GM21528 (cell line): ENCODE results near the gene FRS3.
"Not testable (repeated sequence)": the region's sequence is repeated elsewhere in the genome, so short reads cannot be mapped to it uniquely, and the experiment has no call there.

Experiments used
- ATAC-seq: cut with Tn5 transposase; IDR thresholded peaks from one replicate; pipeline ENCODE4 v1.9.1; 2021; ENCODE audit warnings: mild to moderate bottlenecking, moderate library complexity; ENCODE audit not compliant: unreplicated experiment, low FRiP score

FRS3 gene

GRCh38 chr6:41779788-41780550 is at the start of gene FRS3:
FRS3 (minus strand) TSS chr6:41779900; CDS start chr6:41776987, 2,913 bp downstream.
- ATAC-seq = peak; percentile 94

- ATAC-seq = no peak
Observed at GRCh38 chr6:41826343-41827022, 46.8 kb upstream of the FRS3 start.

- ATAC-seq = no peak
Observed at GRCh38 chr6:41824571-41825569, 45.2 kb upstream of the FRS3 start.

GRCh38 chr6:41823178-41823577 is 43.5 kb upstream of the FRS3 start:
- no peak for ATAC-seq

GRCh38 chr6:41822021-41822420 is 42.3 kb upstream of the FRS3 start:
- ATAC-seq = no peak

DNA sequence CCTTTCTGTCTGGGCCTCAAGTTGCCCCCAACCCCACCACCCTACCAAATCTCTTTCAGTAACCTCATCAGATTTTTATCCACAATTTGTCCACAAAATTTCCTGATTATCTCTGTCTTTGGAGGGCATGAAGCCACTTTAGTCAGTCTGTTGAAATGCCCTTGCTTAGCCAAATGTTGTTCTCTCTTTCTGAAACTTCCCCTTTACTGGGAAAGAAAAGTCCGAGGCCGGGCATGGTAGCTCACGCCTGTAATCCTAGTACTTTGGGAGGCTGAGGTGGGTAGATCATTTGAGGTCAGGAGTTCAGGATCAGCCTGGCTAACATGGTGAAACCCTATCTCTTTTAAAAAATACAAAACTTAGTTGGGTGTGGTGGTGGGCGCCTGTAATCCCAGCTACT is 41.6 kb upstream of the FRS3 start:
- no peak for ATAC-seq

DNA sequence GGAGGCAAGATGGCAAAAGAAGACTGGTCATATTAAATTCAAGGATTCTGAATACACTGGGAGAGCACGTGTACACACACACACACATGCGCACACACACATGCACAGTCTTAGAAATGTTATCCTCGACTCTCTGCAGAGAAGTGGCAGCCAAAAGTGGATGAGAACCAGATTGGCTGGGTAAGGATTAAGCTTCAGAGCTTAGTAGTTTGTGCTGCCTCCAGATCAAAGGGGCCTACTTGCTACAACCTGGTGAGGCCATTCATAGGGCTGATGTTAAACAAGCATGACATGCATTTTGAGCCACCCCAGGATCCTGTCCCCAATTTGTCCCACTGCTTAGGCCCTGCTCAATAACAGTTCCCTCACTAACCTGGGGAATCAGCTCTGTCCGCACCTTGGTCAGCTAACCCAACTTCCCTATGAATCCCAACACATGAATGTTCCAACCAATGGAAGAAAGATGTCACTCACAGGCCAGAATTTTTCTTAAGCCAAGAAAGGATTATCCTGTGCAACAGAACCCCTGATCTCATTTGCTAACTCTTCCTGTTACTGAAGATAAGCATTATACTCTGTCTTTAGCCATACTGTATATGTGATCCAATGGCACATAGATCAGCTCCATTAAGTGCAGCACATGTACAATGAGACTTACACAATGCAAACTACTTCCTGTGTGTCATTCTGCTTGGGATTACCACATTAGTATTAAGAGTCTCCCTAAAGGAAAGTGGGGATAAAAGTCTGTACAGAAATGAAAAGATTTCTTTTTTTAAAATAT is 38.8 kb upstream of the FRS3 start:
- no peak for ATAC-seq

DNA sequence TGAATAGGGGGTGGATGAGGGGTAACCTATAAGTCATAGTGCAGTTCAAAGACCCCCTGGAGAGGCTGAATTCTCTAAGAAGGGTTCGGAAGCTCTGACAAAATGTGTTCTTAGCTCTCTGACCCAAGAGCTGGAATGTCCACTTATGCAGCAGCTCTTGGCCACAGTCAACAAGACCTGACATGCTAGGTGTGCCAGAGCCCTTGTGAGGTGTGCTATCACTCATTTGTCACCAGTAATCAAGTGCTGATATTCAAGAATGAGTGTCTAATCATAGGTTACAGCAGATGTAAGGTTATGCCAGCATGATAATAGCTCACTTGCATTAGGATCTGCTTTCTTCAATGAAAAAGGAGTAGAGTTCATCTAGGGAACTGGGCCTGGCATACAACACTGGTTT is 35.9 kb upstream of the FRS3 start:
- no peak for ATAC-seq

DNA sequence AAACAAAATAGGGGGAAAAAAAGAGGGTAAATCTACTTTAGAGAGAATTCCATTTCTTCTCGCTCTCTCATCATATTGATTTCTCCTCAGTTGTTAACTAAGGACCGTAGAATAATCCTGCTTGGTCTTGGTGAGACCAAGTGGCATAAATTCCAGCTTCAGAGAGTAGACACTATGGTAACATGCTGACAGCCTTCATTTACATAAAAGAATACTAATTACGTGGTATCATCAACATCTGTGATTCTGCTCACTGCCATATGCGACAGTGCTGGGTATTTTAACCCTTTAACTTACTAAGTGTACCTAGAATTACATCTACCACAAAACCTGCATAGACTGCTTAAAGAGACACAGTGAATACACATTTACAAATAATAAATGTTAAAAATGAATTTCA is 34.9 kb upstream of the FRS3 start:
- ATAC-seq = no peak

- no peak for ATAC-seq
Observed at GRCh38 chr6:41813956-41814355, 34.3 kb upstream of the FRS3 start.

GRCh38 chr6:41813469-41813868 is 33.8 kb upstream of the FRS3 start:
- ATAC-seq = no peak

GRCh38 chr6:41811946-41812345 is 32.2 kb upstream of the FRS3 start:
- not testable (repeated sequence) for ATAC-seq

DNA sequence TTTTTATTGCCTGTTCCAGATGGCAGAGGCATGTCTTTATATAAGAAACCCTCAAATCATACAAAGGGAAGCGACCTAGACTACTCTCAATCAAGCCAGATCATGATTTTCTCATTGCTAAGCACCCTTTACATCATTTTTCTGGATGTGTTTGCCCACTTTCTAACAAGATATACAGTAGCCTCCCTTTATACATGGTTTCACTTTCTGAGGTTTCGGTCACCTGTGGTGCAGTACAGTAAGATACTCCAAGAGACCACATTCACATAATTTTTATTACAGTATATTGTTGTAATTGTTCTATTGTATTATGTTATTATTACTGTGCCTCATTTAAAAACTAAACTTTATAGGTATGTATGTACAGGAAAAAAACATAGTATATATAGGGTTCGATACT is 31.4 kb upstream of the FRS3 start:
- no peak for ATAC-seq

- no peak for ATAC-seq
Observed at GRCh38 chr6:41805830-41806774, 26.4 kb upstream of the FRS3 start.

DNA sequence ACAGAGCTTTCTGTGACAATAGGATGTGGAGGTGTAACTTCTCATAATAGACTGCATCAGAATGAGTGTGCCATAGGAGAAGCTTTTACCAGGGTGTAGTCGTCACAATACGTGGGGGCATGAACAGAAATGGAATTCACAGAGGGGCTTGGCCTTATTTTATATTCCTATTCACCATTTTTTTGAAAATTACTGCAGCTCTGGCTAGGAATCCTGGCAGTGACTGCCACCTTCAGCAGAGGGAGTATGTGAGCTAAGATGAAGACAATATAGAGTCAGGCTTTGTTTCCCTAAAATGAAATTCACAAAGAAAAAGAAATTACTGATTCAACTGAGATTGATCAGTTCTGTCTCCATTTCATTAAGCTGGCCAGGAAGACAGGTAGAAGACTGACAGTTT is 21.7 kb upstream of the FRS3 start:
- ATAC-seq = no peak

DNA sequence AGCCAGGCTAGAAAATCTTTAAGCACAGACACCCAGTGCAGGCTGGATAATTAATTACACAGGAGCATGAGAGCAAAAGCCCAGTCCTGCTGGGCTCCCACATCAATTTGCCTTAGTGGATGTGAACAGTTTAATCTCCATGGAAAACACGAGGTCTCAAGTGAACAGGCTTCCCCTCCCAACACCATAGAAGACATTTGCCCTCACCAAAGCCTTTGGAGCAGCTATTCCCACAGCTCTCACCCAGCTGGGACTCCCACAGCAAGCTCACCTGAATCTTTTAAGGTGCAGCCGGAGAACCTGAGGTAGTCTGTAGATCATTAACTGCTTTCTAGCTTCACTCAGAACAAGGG is 19.8 kb upstream of the FRS3 start:
- ATAC-seq = no peak

- no peak for ATAC-seq
Observed at GRCh38 chr6:41798901-41799558, 19.3 kb upstream of the FRS3 start.

GRCh38 chr6:41796474-41796873 is 16.8 kb upstream of the FRS3 start:
- no peak for ATAC-seq

GRCh38 chr6:41791984-41792383 is 12.3 kb upstream of the FRS3 start:
- ATAC-seq = no peak
